Midbrain (tissue), 1 donor: ENCODE data around the gene ZFR.
"Not testable (repeated sequence)": the region's sequence is repeated elsewhere in the genome, so short reads cannot be mapped to it uniquely, and the experiment has no call there.

Source experiments
- DNase-seq: peaks from one replicate; lab custom pipeline; 2025; lab: John Stamatoyannopoulos, UW

Gene ZFR

GRCh38 chr5:32360906-32361305 is 83.6 kb downstream of the ZFR start:
- no peak for DNase-seq

GRCh38 chr5:32358611-32359010 is 85.9 kb downstream of the ZFR start:
- DNase-seq, result no peak

- DNase-seq, result no peak
Measured at GRCh38 chr5:32357658-32358057, 86.9 kb downstream of the ZFR start.

DNA sequence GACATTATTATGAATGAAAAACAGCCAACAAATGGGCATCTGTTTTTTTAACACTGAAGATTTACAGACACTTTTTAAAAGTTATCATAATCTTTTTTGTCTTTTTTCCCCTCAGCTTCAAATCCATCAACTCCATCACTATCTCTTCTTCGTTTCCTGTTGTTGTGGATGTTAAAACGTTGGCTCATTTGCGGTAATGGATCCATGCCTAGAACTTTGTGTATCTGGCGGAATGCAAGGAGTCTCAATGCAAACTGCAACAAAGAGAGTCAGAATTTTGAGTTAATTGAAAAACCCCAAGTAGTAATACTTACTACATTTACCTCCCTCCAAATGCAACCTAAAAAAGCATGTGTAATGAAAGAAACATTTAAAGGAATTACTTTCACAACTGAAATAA is 88.9 kb downstream of the ZFR start:
- no peak for DNase-seq

DNA sequence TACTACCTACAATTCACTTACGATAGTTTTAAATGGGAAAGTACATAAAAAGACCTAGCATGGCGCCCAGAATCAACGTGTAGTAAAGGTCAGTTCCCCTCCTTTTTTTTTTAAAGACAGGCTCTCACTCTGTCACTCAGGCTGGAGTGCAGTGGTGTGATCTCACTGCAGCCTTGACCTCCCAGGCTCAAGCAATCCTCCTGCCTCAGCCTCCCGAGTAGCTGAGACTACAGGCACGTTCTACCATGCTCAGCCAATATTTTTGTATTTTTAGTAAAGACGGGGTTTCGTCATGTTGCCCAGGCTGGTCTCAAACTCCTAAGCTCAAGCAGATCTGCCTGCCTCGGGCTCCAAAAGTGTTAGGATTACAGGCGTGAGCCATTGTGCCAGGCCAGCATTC is 91.1 kb downstream of the ZFR start:
- no peak for DNase-seq

GRCh38 chr5:32352685-32353084 is 91.9 kb downstream of the ZFR start:
- no peak for DNase-seq

- no peak for DNase-seq
Measured at GRCh38 chr5:32346869-32347268, 97.7 kb downstream of the ZFR start.

DNA sequence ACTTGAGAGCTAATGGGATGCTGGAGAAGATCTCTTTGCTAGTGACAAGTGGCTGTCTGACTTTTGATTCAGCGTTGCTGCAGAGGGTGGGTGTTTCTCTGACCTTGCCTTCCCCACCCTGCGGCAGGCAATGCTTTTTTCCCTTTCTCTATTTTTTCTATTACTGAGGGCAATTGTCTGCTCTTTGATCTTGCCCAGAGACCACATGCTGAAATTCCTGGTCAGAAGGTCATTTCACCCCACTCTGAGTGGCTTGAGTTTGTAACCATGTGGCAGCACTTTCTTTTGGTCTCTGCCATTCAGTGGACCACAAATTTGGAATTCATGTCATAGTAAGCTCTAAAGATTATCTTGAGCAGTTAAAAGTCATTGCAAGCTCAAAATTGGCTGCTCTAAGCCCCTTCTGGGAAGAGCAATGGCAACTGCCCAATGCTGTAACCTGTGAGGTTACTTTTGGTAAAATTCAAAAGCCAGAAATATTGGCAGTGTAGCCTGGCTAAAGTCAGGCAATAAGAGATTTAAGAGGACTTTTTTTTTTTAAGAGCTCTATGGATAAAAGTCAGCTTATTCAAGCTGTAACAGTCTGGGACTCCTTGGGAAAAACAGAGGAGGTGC is 101.4 kb downstream of the ZFR start:
- no peak for DNase-seq

DNA sequence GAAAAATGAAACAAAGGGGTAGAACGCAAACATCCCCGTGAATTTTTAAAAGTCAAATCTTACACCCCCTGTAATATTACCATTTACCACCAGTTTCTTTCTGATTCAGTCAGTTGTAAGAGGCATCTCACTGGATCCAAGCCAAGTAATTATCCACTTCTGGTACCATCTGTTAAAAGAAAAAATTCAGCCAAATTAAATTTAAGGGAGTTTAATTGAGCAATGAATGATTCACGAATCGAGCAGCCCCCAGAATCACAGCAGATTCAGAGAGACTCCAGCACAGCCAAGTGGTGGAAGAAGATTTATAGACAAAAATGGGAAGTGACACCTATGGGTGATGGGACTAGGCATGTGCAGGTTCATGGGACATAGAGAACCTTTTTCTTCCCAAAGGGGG is 101.9 kb downstream of the ZFR start:
- no peak for DNase-seq

DNA sequence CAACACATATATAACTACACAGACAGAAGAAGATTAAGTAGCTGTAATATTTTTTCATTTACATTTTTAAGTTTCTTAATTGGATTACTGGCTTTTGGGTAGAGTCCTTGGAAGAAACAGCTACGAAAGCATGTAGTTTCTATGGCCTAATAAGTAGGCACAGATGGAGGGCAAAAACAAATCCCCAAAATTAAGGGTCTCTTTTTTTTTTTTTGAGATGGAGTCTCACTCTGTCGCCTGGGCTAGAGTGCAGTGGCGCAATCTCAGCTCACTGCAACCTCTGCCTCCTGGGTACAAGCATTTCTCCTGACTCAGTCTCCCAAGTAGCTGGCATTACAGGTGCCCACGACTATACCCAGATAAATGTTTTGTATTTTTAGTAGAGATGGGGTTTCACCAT is 104.7 kb downstream of the ZFR start:
- DNase-seq, result no peak

GRCh38 chr5:32339198-32339597 is 105.3 kb downstream of the ZFR start:
- DNase-seq, result no peak

GRCh38 chr5:32332966-32333365 is 111.6 kb downstream of the ZFR start:
- no peak for DNase-seq

DNA sequence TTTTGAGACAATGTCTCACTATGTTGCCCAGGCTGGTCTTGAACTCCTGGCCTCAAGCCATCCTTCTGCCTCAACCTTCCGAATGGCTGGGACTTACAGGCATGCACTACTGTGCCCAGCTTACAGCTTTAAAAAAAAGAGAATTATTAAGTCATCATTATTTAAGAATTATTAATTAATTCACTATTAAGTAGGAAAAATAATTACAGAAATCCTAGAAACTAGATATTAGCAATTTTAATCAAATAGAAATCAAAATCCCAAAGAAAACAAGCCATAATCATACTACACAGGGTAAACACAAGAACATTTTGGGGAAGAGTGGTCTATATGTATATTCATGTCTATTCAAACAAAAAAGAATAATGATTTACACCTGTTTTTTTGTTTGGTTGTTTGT is 112.2 kb downstream of the ZFR start:
- no peak for DNase-seq

DNA sequence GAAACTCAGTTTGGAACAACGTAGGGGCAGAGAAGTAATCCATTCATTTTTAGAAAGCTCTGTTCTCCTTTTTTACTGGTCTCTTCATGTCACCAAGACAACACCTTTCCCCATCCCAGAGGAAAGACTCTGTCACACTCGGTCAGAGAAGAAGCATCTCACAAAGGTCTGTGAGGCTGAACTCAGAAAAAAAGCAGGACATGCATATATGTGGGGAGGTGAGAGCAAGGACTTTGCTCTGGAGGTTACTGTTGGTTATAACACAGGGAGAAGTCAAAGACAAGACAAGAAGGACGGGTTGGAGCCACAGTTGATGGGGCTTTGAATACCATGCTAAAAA is 112.6 kb downstream of the ZFR start:
- no peak for DNase-seq

DNA sequence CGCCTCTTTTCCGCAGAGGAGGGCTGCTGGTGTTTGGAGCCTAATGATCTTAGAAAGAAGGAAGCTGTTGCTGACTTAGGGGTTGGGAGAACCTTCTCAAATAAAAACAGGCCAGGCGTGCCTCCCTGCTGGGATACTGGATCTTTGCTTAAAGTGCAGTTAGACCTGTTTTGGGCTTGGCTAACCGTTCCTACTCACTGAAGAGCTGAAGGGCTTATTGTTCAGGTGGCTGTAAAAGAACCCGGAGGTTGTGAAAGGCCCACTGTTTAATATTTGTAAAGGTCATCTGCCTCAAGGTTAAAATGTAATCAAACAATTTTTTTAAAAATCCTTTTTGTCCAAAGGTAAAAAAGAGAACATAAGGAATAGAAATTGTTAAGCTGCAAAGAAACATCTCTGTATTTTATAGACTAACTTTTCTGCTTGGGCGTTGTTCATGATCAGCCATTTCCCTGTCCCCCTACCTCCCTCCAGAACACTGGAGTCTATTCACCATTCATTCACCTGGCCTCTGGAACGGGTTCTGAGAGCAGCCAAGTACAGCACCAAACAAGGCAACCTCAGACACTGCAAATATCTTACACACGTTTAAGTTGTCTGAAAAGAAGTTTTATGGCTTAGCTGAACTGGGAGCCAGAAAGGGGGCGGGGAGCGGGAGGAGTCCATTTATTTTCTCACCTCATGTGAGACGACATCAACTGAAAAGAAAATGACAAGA is 113.2 kb downstream of the ZFR start:
- DNase-seq, result no peak

GRCh38 chr5:32330126-32330971 is 114.2 kb downstream of the ZFR start:
- DNase-seq, result no peak

GRCh38 chr5:32329395-32329834 is 115.1 kb downstream of the ZFR start:
- DNase-seq, result peak; percentile 51

DNA sequence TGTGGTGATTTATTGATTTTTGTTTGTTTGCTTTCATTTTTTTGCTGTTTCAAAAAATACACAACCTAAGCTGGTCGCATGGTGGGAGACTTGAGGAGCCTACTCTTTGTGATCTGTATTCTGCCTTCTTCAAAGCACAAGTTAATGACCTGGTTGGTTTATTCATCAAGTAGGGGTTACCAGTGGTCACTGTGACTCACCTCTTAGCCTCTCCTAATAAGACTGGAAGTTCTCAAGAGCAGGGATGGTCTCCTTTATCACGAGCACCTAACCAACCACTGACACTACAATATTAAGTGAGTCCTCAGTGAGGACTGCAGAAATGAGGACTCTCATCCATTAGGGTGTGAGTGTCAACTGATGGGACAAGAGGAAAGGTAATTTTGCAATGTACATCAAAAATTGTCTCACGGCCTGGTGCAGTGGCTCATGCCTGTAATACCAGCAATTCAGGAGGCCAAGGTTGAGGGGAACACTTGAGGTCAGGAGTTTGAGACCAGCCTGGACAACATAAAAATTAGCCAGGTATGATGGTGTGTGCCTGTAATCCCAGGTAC is 118.2 kb downstream of the ZFR start:
- no peak for DNase-seq

DNA sequence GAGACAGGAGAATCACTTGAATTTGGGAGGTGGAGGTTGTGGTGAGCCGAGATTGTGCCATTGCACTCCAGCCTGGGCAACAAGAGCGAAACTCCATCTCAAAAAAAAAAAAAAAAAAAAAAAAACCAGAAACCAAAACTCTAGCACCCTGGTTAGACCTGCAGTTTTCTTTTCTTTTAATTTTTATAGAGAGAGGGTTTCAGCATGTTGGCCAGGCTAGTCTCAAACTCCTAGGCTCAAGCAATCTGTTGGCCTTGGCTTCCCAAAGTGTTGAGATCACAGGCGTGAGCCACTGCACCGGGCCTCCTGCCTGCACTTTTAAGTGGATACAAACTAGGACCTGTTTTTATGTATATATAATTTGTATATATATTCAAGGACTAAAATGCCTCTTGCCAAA is 118.9 kb downstream of the ZFR start:
- no peak for DNase-seq

DNA sequence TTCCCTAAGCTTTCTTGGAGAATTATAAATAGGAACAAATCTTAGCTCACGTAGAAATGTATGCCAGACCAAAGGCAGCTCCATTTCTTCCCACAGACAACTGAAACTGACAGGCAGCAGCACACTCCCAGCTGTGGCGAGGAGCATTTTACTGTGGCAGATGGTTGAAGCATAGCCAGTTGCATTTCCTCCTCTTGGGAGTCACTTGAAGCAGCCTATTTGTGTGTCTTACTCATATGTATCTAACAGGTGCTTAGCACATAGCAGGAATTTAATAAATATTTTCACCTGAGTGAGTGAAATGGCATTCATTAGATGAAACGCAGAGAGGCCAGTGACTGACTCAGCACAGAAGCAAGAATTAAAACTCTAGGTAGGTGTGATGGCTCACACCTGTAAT is 119.5 kb downstream of the ZFR start:
- DNase-seq, result no peak

GRCh38 chr5:32323741-32324140 is 120.8 kb downstream of the ZFR start:
- no peak for DNase-seq

GRCh38 chr5:32322882-32323281 is 121.7 kb downstream of the ZFR start:
- DNase-seq, result no peak

DNA sequence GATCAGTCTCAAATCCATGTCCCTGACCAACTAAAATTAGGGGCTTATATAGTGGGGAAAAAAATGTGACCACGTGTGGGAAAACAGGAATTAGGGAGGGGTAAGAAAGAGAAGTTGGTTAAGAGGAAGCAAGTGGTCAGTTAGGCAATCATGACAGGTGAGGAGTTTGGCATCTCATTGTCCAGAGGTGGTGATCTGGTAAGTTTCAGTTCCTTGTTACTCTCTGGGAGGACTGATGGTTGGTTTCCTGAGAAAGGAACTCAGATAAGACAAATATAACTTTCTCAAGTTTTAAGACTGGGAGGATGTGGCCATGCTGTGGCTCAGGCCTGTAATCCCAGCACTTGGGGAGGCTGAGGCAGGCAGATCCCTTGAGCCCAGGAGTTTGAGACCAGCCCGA is 122.8 kb downstream of the ZFR start:
- DNase-seq, result not testable (repeated sequence)
